OCI-LY7 (cell line): ENCODE measurements around the gene PRSS2.

ENCODE experiments used
- EZH2phosphoT487 ChIP-seq: fragments of 200-600 bp; sonication (generic); IDR thresholded peaks from 2 replicates; pipeline ENCODE4 v1.6.1; 2018; ENCODE audit warnings: low read depth, borderline replicate concordance, mild to moderate bottlenecking, mixed run types, antibody characterized with exemption, low read length, moderate library complexity, mixed read lengths
- TF ChIP-seq, protein P1 (sequence below): fragments of 200-600 bp; sonication (generic); conservative IDR thresholded peaks from 2 replicates; pipeline ENCODE4 v1.5.1; 2014; ENCODE audit warnings: mild to moderate bottlenecking, antibody characterized with exemption, low read length, moderate library complexity, mixed read lengths

DNA sequence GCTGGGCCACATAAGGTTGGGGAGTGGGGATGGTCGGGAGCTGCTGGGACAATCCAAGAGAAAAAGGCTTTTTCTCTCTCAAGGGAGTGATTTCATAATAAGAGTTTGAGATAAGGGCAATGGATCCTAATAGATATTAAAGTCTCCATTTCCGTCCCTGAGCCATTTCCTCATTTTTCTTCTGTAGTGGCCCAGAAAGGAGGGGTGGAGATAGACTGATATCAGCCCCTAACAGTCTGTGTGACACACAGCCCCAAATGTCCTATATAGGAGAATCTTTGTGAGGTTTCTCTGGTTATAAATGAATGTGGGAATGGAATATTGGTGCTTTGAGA lies 35.2 kb downstream of the PRSS2 start:
- TF ChIP-seq, protein P1, sequence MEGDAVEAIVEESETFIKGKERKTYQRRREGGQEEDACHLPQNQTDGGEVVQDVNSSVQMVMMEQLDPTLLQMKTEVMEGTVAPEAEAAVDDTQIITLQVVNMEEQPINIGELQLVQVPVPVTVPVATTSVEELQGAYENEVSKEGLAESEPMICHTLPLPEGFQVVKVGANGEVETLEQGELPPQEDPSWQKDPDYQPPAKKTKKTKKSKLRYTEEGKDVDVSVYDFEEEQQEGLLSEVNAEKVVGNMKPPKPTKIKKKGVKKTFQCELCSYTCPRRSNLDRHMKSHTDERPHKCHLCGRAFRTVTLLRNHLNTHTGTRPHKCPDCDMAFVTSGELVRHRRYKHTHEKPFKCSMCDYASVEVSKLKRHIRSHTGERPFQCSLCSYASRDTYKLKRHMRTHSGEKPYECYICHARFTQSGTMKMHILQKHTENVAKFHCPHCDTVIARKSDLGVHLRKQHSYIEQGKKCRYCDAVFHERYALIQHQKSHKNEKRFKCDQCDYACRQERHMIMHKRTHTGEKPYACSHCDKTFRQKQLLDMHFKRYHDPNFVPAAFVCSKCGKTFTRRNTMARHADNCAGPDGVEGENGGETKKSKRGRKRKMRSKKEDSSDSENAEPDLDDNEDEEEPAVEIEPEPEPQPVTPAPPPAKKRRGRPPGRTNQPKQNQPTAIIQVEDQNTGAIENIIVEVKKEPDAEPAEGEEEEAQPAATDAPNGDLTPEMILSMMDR, result no peak
- no peak for TF ChIP-seq EZH2phosphoT487
